ENCODE measurements around the gene EIF1. TPM values are rescaled to one million over a fixed set of nuclear protein-coding genes. Genes with fewer than 3 reads are reported as not detected.

The EIF1 gene
- total RNA-seq, 1 experiment from 2014 or later, result 1,082 TPM

DNA sequence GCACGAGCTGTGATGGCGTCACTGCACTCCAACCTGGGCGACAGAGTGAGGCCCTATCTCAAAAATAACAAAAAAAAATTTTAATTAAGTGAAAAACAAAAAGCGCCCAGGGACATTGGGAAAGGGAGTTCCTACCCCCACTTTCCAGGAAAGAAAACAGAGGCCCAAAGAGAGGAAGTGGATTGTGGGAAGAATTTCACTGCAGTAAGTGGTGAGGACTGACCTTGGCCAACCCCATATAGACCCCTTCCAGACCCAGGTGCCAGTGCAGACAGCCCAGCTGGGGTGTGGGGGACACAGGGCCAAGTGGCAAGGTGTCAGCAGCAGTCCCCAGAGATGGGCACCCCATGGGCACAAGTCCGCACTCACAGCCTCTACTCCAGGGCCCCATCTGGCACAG, 35.3 kb upstream of the EIF1 start (continued):
- TF ChIP-seq SP1 (IDR thresholded peaks at IDR 0.05; ENCODE audit: low read depth) (no peak), POLR2A (IDR thresholded peaks at IDR 0.05; ENCODE audit: borderline replicate concordance, extremely low read depth, insufficient read depth, insufficient read length) (no peak), SIN3A (IDR thresholded peaks at IDR 0.05; ENCODE audit: low read depth) (no peak), YY1 (IDR thresholded peaks at IDR 0.05; ENCODE audit: extremely low read depth, insufficient replicate concordance, low read depth, low read length) (no peak), TCF7L2 (IDR thresholded peaks at IDR 0.05; ENCODE audit: borderline replicate concordance, extremely low read depth, insufficient read depth, insufficient read length) (no peak), JUND (IDR thresholded peaks at IDR 0.05) (no peak)
- TF ChIP-seq, protein P1, sequence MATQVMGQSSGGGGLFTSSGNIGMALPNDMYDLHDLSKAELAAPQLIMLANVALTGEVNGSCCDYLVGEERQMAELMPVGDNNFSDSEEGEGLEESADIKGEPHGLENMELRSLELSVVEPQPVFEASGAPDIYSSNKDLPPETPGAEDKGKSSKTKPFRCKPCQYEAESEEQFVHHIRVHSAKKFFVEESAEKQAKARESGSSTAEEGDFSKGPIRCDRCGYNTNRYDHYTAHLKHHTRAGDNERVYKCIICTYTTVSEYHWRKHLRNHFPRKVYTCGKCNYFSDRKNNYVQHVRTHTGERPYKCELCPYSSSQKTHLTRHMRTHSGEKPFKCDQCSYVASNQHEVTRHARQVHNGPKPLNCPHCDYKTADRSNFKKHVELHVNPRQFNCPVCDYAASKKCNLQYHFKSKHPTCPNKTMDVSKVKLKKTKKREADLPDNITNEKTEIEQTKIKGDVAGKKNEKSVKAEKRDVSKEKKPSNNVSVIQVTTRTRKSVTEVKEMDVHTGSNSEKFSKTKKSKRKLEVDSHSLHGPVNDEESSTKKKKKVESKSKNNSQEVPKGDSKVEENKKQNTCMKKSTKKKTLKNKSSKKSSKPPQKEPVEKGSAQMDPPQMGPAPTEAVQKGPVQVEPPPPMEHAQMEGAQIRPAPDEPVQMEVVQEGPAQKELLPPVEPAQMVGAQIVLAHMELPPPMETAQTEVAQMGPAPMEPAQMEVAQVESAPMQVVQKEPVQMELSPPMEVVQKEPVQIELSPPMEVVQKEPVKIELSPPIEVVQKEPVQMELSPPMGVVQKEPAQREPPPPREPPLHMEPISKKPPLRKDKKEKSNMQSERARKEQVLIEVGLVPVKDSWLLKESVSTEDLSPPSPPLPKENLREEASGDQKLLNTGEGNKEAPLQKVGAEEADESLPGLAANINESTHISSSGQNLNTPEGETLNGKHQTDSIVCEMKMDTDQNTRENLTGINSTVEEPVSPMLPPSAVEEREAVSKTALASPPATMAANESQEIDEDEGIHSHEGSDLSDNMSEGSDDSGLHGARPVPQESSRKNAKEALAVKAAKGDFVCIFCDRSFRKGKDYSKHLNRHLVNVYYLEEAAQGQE (IDR thresholded peaks at IDR 0.05; ENCODE audit: low read depth), result no peak
- TF ChIP-seq, protein P2, sequence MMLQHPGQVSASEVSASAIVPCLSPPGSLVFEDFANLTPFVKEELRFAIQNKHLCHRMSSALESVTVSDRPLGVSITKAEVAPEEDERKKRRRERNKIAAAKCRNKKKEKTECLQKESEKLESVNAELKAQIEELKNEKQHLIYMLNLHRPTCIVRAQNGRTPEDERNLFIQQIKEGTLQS (IDR thresholded peaks at IDR 0.05), result no peak

- Histone ChIP-seq H3K27ac (ENCODE audit: low read depth, low read length) (peak overlapping the region; percentile 71), H3K9me3 (ENCODE audit: control insufficient read depth in 1 of 2, insufficient read depth in 1 of 2, low read depth in 1 of 2, low read length in 2 of 2) (no peaks in the 10 kb centered on the region), H3K4me1 (ENCODE audit: control insufficient read depth in 1 of 2, insufficient read depth in 2 of 2, low read length in 2 of 2) (peaks cover 48 to 80% of the 10 kb centered on the region in 2 experiments), H3K27me3 (ENCODE audit: insufficient read depth, low read length) (no peaks in the 10 kb centered on the region), H3K9ac (ENCODE audit: low read length) (peak overlapping the region; percentile 67), H3K36me3 (ENCODE audit: control insufficient read depth in 1 of 2, insufficient read depth in 2 of 2, low read length in 2 of 2) (no peaks in the 10 kb centered on the region), H3K4me3 (replicated peaks in 1 of 2; ENCODE audit: low read depth in 1 of 2, low read length in 2 of 2) (peak overlapping the region in 1 of 2 experiments; percentile 16; a peak in 2 of 4 replicates), H3K9me2 (ENCODE audit: insufficient read depth) (no peaks in the 10 kb centered on the region), H3K4me2 (ENCODE audit: low read length) (peak overlapping the region; percentile 82), H2AFZ (ENCODE audit: low read depth, low read length, poor library complexity, severe bottlenecking) (no peak overlapping the region), H3K79me2 (ENCODE audit: insufficient read depth, low read length) (no peaks in the 10 kb centered on the region), H4K20me1 (ENCODE audit: insufficient read depth) (no peaks in the 10 kb centered on the region)
- ChIA-PET RAD21 (ENCODE audit: low non-redundant PET in 1 of 2, low total read pairs in 2 of 2, uncharacterized antibody in 2 of 2, unreplicated experiment in 2 of 2) (interaction anchor here (1.2 to 1.4 kb wide), 3 partner anchors 9 to 106 kb away, joined by 3 to 5 read pairs (median 5); no protein-coding TSS in a partner anchor), CTCF (interaction anchor here (1.0 to 11.1 kb wide), 4 partner anchors 10 to 1038 kb away, joined by 3 to 217 read pairs (median 18); no protein-coding TSS in a partner anchor), POLR2A (interaction anchor here (1.1 to 1.6 kb wide), 5 partner anchors 9 to 132 kb away, joined by 3 to 12 read pairs (median 4); partner anchors contain the start of genes EIF1 and KRT19)
- DNase-seq (ENCODE audit: low read depth, low spot score) (peak; percentile 69), ATAC-seq (peak; percentile 82)
- intact Hi-C loops (cut with micrococcal nuclease), result no loop called here
- no TSS peak for BruUV-seq (replicated peaks)
- TF ChIP-seq SIN3A (IDR thresholded peaks at IDR 0.05; ENCODE audit: low read depth), result no peak
- TF ChIP-seq, protein P1 (IDR thresholded peaks at IDR 0.05; ENCODE audit: low read depth), result no peak
- TF ChIP-seq, protein P3, sequence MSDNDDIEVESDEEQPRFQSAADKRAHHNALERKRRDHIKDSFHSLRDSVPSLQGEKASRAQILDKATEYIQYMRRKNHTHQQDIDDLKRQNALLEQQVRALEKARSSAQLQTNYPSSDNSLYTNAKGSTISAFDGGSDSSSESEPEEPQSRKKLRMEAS (IDR thresholded peaks at IDR 0.05), result peak; percentile 70; the same call in 1 of the 2 replicates
- TF ChIP-seq, protein P4, sequence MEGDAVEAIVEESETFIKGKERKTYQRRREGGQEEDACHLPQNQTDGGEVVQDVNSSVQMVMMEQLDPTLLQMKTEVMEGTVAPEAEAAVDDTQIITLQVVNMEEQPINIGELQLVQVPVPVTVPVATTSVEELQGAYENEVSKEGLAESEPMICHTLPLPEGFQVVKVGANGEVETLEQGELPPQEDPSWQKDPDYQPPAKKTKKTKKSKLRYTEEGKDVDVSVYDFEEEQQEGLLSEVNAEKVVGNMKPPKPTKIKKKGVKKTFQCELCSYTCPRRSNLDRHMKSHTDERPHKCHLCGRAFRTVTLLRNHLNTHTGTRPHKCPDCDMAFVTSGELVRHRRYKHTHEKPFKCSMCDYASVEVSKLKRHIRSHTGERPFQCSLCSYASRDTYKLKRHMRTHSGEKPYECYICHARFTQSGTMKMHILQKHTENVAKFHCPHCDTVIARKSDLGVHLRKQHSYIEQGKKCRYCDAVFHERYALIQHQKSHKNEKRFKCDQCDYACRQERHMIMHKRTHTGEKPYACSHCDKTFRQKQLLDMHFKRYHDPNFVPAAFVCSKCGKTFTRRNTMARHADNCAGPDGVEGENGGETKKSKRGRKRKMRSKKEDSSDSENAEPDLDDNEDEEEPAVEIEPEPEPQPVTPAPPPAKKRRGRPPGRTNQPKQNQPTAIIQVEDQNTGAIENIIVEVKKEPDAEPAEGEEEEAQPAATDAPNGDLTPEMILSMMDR (IDR thresholded peaks at IDR 0.05 in 2 of 3, conservative IDR thresholded peaks at IDR 0.05 in 1 of 3; ENCODE audit: borderline replicate concordance in 1 of 3, insufficient read depth in 1 of 3, low read depth in 2 of 3, low read length in 2 of 3), result no peak
Observed at GRCh38 chr17:41653892-41654677, 34.6 kb upstream of the EIF1 start.

All from HCT116 (cell line).